Ovary (tissue), 9 donors: ENCODE data around the gene CRABP2. TPM values are rescaled to one million over a fixed set of nuclear protein-coding genes. Genes with fewer than 3 reads are reported as not detected.

Source experiments
- DNase-seq, 5 donors: peaks; one replicate each; pipeline ENCODE4 v3.0.0-alpha.2; 2019 to 2020
- H3K27ac ChIP-seq, 2 donors: fragments of 200-600 bp; one replicate each; pipeline versions ENCODE4 v1.5.1 to v1.8.0; 2019 to 2022
- H3K27me3 ChIP-seq: fragments of 200-600 bp; one replicate; pipeline ENCODE4 v1.8.0; 2022
- H3K36me3 ChIP-seq: fragments of 200-600 bp; sonication (generic); one replicate; pipeline ENCODE4 v1.5.1; 2019
- H3K4me1 ChIP-seq: one replicate; pipeline ENCODE4 v1.8.1; 2013; ENCODE audit warnings: mild to moderate bottlenecking, moderate library complexity; ENCODE audit not compliant: insufficient read depth
- H3K4me3 ChIP-seq: fragments of 200-600 bp; sonication (generic); one replicate; pipeline ENCODE4 v1.5.1; 2017
- H3K9me3 ChIP-seq, 2 donors: fragments of 200-600 bp in 1 of 2; sonication (generic) in 1 of 2; one replicate each; pipeline versions ENCODE4 v1.5.1 to v1.8.1; 2013 to 2019; ENCODE audit warnings: mild to moderate bottlenecking in 1 of 2, moderate library complexity in 1 of 2
- EP300 ChIP-seq: sonication (generic); formaldehyde crosslinking; IDR thresholded peaks from one replicate; pipeline ENCODE4 v1.6.1; 2017; ENCODE audit warnings: antibody characterized with exemption
- POLR2A ChIP-seq: fragments of 450-650 bp; IDR thresholded peaks from one replicate; pipeline ENCODE4 v1.6.1; 2017; ENCODE audit warnings: antibody characterized with exemption, mild to moderate bottlenecking, moderate library complexity
- WGBS, 3 donors: extraction: QIAGEN DNeasy Blood & Tissue Kit in 1 of 3; methylation state at CpG; one replicate each; pipeline versions ENCODE4 v1.1.5 to v1.1.7; 2013 to 2017; 5-methylcytosine and 5-hydroxymethylcytosine counted together
- intact Hi-C, 4 donors: fragments of 100-400 bp; cut with DNase I; formaldehyde crosslinking; loops; one replicate each; pipeline versions ENCODE4 v1.11.0 to v1.15.1; 2022 to 2023
- polyA plus RNA-seq, 2 donors: library from polyadenylated mRNA; stranded (reverse); fragments of 200-250 nt in 1 of 2; fragments of 350-450 nt in 1 of 2; fragmentation: Illumina TruSeq in 1 of 2; extraction: RNeasy Lipid Tissue Mini Kit (QIAGEN cat#74804) in 1 of 2; gene quantifications; one replicate each; pipeline ENCODE4 v1.2.3, GENCODE V29; 2013 to 2014
- total RNA-seq, 7 donors: library from RNA; depleted of rRNA in 2 of 7; stranded (reverse); fragments of >200 nt in 2 of 7; fragmentation: NEBNext Ultra II Directional in 3 of 7; extraction: Animal tissue kit (Norgen Biotek cat#: 25700) in 3 of 7; gene quantifications; one replicate each; pipeline versions ENCODE4 v1.1.0 to v1.2.4, GENCODE V29; 2016 to 2023
- TF ChIP-seq, protein P1 (sequence below), 3 donors: fragments of 450-650 bp in 2 of 3; fragments of 200-600 bp in 1 of 3; IDR thresholded peaks; one replicate each; pipeline versions ENCODE4 v1.5.1 to v1.8.0; 2016 to 2022; ENCODE audit warnings: antibody characterized with exemption in 3 of 3, mild to moderate bottlenecking in 1 of 3
- donor health status: DM: no; HTN: no; CAD: no; lungs with moderate emphysema.
- donor health status: DM: no; HTN: no; CAD: no.
- donor health status: Bipolar disorder and iron deficiency.
- donor health status: DM: yes; HTN: yes; CAD: no.
- donor health status: DM: no; HTN: no; CAD: no.
- donor health status: DM: yes; HTN: yes; CAD: no.

Gene CRABP2
- total and polyA plus RNA-seq, 9 donors: 1.4 to 31.5 (median 5.5) TPM

DNA sequence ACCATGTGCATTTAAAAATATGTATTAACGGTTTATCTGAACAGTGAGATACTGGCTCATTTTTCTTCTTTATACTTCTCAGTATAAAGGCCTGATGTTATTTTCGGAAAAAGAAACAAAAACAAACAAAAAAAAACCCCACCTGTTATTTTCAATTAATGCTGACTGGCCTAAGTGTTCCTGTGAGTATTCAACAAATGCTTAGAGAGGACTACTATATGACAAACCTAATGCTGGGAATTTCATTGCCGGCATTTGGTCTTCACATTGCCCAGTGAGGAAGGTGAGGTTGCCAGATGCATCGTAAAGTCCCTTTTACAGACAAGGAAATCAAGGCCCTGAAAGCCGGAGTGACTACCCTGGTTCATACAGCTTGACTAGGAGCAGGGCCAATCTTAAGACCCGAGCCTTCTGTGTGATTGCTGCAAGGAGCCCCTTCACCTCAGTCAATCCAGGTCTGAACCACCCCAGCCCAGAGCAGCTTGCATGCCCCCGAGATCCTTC, 34.9 kb upstream of the CRABP2 start:
- Histone ChIP-seq H3K27ac (peak overlapping the region in 1 of 2 donors; percentile 23), H3K4me1 (peaks cover 4% of the 10 kb centered on the region), H3K27me3 (no peaks in the 10 kb centered on the region), H3K4me3 (peak overlapping the region; percentile 74), H3K36me3 (no peaks in the 10 kb centered on the region), H3K9me3 (no peaks in the 10 kb centered on the region)
- intact Hi-C loops: loop anchor here in 1 of 4 donors (2.0 kb wide), 1 partner anchor 27 kb away; the partner anchor contains the start of gene PRCC
- no peak for DNase-seq
- TF ChIP-seq EP300: no peak
- TF ChIP-seq POLR2A: no peak
- TF ChIP-seq, protein P1, sequence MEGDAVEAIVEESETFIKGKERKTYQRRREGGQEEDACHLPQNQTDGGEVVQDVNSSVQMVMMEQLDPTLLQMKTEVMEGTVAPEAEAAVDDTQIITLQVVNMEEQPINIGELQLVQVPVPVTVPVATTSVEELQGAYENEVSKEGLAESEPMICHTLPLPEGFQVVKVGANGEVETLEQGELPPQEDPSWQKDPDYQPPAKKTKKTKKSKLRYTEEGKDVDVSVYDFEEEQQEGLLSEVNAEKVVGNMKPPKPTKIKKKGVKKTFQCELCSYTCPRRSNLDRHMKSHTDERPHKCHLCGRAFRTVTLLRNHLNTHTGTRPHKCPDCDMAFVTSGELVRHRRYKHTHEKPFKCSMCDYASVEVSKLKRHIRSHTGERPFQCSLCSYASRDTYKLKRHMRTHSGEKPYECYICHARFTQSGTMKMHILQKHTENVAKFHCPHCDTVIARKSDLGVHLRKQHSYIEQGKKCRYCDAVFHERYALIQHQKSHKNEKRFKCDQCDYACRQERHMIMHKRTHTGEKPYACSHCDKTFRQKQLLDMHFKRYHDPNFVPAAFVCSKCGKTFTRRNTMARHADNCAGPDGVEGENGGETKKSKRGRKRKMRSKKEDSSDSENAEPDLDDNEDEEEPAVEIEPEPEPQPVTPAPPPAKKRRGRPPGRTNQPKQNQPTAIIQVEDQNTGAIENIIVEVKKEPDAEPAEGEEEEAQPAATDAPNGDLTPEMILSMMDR (IDR thresholded peaks at IDR 0.05): no peak
- 6 to 9% (median 7%) methylated on average over 7 of the region's 7 CpGs for WGBS, 3 donors

DNA sequence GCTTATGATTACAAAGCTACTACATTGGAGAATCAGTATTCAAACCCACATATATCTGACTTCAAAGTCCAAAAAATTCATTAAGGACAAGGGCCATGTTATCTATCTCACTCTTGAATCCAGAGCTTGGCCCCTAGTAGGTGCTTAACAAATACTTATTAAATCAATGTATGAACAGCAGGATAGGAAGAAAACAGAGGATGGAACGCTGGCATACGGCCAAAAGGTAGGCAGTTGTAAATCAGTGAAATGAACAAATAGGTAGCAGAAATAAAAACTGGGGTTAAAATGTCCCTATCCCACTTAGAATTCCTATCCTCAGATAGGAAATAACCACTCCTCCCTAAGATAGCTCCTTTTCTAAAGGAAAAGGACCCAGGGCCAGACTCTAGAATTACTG, 33.5 kb upstream of the CRABP2 start:
- Histone ChIP-seq H3K4me3 (no peak overlapping the region), H3K36me3 (no peaks in the 10 kb centered on the region), H3K4me1 (peaks cover 4% of the 10 kb centered on the region), H3K27ac (no peak overlapping the region), H3K27me3 (no peaks in the 10 kb centered on the region), H3K9me3 (no peaks in the 10 kb centered on the region)
- intact Hi-C loops: no loop called here
- DNase-seq: peak in 1 of 5 donors; percentile 35
- WGBS, 3 donors: 65 to 73% (median 68%) methylated on average over 2 of the region's 2 CpGs
- TF ChIP-seq, protein P1 (IDR thresholded peaks at IDR 0.05): no peak
- TF ChIP-seq EP300 (no peak), POLR2A (no peak)

DNA sequence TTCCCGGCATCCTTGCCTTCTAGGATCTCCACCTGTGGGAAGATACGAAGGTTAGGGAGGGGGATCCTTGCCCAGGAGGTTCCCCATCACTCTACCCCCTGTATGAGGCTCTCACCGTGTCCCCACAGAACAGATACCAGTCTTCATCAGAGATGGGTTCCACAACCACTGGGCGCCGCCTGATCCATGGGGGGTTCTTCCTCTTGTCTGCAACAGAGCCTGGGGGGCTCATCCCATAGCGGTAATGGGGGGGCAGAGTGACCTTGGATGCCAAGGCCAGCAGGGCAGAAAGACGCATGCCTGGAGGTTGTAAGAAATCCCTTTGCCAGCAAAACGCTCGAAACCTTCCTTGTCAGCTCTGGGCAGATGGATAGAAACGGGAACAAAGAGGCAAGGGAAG, 33.0 kb upstream of the CRABP2 start:
- Histone ChIP-seq H3K4me3 (no peak overlapping the region), H3K27ac (no peak overlapping the region), H3K9me3 (no peaks in the 10 kb centered on the region), H3K36me3 (no peaks in the 10 kb centered on the region), H3K4me1 (peaks cover 4% of the 10 kb centered on the region), H3K27me3 (no peaks in the 10 kb centered on the region)
- intact Hi-C loops: no loop called here
- DNase-seq: no peak
- TF ChIP-seq EP300 (no peak), POLR2A (no peak)
- TF ChIP-seq, protein P1 (IDR thresholded peaks at IDR 0.05): no peak
- 72 to 82% (median 73%) methylated on average over 10 of the region's 10 CpGs for WGBS, 3 donors

DNA sequence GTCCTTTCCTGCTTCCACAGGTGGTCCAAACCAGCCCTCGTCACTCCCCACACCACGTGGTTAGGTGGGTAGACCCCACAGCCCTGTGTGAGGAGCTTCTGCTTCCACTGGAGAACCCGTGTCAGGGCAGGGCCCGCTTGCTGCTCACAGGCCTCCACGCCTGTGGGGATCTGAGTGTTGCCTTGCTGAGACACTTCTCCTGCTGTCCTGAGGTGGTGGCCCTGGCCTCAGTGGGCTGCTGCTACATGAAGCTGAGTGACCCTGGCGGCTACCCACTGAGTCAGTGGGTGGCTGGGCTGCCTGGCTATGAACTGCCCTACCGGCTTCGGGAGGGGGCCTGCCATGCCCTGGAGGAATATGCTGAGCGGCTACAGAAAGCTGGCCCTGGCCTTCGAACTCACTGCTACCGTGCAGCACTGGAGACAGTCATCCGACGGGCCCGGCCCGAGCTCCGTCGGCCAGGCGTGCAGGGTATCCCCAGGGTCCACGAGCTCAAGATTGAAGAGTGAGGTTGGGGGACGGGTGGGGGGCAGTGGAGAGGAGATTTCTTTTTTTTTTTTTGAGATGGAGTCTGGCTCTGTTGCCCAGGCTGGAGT, 28.7 kb upstream of the CRABP2 start:
- no peak for DNase-seq
- intact Hi-C loops: no loop called here
- Histone ChIP-seq H3K4me1 (no peaks in the 10 kb centered on the region), H3K4me3 (no peak overlapping the region), H3K36me3 (no peaks in the 10 kb centered on the region), H3K9me3 (no peaks in the 10 kb centered on the region), H3K27ac (no peak overlapping the region), H3K27me3 (no peaks in the 10 kb centered on the region)
- no peak for TF ChIP-seq POLR2A
- no peak for TF ChIP-seq EP300
- TF ChIP-seq, protein P1 (IDR thresholded peaks at IDR 0.05): no peak
- WGBS, 3 donors: 87 to 91% (median 89%) methylated on average over 17 to 20 of the region's 20 CpGs
